ENCODE data around the gene STT3A. TPM values are rescaled to one million over a fixed set of nuclear protein-coding genes. Genes with fewer than 3 reads are reported as not detected.

STT3A gene
- total and polyA plus RNA-seq, 2 of the 13 experiments (the other 11 are each of a cell fraction or from before 2014, with no cell fraction given), result 229 to 319 TPM

DNA sequence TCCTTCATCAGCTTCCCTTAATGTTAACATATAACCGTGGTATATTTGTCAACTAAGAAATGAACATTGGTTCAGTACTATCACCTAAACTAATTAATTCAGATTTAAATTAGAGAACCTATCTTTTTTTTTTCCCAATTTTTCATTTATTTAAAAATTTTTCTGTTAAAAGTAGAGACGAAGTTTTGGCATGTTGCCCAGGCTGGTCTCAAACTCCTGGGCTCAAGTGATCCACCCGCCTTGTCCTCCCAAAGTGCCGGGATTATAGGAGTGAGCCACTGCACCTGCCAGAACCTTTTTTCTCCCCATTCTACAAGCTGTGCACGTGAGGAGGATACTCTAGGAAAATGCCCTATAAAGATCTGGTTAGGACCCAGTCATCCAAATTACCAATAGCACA is 19.7 kb upstream of the STT3A start:
- intact Hi-C loops (cut with micrococcal nuclease; ENCODE audit: unreplicated experiment) (no loop called here), in situ Hi-C loops (cut with HindIII; ENCODE audit: extremely low pct_ligation_motif_present, low pct_unique_long_range_greater_than_20kb) (no loop called here)
- peaks cover 11 to 41% of the 10 kb centered on the region in 2 experiments for H3K36me3 ChIP-seq (replicated peaks in 1 of 2; ENCODE audit: control insufficient read depth in 1 of 2, insufficient read depth in 2 of 2, low read length in 2 of 2)
- no peak overlapping the region for H2AFZ ChIP-seq (ENCODE audit: low read length)
- ChIA-PET CTCF (ENCODE audit: low intra/inter-chr PET ratio, low total read pairs) (no interaction called here), POLR2A (interaction anchor here (1.3 kb wide), 1 partner anchor 20 kb away, joined by 6 read pairs; the partner anchor contains the start of gene STT3A)
- FAIRE-seq (no peak), ATAC-seq (no peak), DNase-seq (ENCODE audit: low spot score) (no peak)
- no peaks in the 10 kb centered on the region; a peak in 1 of 5 replicates for H3K27me3 ChIP-seq (ENCODE audit: control insufficient read depth in 1 of 2, insufficient read depth in 2 of 2, low read length in 2 of 2)
- BruUV-seq (replicated peaks), result no TSS peak
- no peak overlapping the region for H3K4me2 ChIP-seq (ENCODE audit: low read depth, low read length)
- peaks cover 20% of the 10 kb centered on the region for H3K79me2 ChIP-seq (ENCODE audit: insufficient read depth, low read length)
- TF ChIP-seq ZNF709 (CRISPR knock-in tag; IDR thresholded peaks at IDR 0.05) (no peak), STAT5B (CRISPR knock-in tag; IDR thresholded peaks at IDR 0.05) (no peak), GATAD1 (CRISPR knock-in tag; IDR thresholded peaks at IDR 0.05) (no peak), ZNF260 (CRISPR knock-in tag; IDR thresholded peaks at IDR 0.05; ENCODE audit: borderline replicate concordance, low read depth) (no peak), SRSF1 (optimal IDR thresholded peaks at IDR 0.05; ENCODE audit: low read depth, low read length) (no peak), SIN3A (IDR thresholded peaks at IDR 0.05; ENCODE audit: borderline replicate concordance, low read depth, low read length) (no peak), HNRNPH1 (optimal IDR thresholded peaks at IDR 0.05; ENCODE audit: low read depth, low read length) (no peak), ATF1 (CRISPR knock-in tag; IDR thresholded peaks at IDR 0.05) (no peak)
- TF ChIP-seq, protein P1, sequence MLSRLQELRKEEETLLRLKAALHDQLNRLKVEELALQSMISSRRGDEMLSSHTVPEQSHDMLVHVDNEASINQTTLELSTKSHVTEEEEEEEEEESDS (CRISPR knock-in tag; IDR thresholded peaks at IDR 0.05; ENCODE audit: borderline replicate concordance), result no peak
- TF ChIP-seq, protein P2, sequence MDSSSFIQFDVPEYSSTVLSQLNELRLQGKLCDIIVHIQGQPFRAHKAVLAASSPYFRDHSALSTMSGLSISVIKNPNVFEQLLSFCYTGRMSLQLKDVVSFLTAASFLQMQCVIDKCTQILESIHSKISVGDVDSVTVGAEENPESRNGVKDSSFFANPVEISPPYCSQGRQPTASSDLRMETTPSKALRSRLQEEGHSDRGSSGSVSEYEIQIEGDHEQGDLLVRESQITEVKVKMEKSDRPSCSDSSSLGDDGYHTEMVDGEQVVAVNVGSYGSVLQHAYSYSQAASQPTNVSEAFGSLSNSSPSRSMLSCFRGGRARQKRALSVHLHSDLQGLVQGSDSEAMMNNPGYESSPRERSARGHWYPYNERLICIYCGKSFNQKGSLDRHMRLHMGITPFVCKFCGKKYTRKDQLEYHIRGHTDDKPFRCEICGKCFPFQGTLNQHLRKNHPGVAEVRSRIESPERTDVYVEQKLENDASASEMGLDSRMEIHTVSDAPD (CRISPR knock-in tag; IDR thresholded peaks at IDR 0.05), result no peak
- TF ChIP-seq, protein P3, sequence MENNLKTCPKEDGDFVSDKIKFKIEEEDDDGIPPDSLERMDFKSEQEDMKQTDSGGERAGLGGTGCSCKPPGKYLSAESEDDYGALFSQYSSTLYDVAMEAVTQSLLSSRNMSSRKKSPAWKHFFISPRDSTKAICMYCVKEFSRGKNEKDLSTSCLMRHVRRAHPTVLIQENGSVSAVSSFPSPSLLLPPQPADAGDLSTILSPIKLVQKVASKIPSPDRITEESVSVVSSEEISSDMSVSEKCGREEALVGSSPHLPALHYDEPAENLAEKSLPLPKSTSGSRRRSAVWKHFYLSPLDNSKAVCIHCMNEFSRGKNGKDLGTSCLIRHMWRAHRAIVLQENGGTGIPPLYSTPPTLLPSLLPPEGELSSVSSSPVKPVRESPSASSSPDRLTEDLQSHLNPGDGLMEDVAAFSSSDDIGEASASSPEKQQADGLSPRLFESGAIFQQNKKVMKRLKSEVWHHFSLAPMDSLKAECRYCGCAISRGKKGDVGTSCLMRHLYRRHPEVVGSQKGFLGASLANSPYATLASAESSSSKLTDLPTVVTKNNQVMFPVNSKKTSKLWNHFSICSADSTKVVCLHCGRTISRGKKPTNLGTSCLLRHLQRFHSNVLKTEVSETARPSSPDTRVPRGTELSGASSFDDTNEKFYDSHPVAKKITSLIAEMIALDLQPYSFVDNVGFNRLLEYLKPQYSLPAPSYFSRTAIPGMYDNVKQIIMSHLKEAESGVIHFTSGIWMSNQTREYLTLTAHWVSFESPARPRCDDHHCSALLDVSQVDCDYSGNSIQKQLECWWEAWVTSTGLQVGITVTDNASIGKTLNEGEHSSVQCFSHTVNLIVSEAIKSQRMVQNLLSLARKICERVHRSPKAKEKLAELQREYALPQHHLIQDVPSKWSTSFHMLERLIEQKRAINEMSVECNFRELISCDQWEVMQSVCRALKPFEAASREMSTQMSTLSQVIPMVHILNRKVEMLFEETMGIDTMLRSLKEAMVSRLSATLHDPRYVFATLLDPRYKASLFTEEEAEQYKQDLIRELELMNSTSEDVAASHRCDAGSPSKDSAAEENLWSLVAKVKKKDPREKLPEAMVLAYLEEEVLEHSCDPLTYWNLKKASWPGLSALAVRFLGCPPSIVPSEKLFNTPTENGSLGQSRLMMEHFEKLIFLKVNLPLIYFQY (CRISPR knock-in tag; IDR thresholded peaks at IDR 0.05; ENCODE audit: borderline replicate concordance), result no peak
- TF ChIP-seq, protein P4, sequence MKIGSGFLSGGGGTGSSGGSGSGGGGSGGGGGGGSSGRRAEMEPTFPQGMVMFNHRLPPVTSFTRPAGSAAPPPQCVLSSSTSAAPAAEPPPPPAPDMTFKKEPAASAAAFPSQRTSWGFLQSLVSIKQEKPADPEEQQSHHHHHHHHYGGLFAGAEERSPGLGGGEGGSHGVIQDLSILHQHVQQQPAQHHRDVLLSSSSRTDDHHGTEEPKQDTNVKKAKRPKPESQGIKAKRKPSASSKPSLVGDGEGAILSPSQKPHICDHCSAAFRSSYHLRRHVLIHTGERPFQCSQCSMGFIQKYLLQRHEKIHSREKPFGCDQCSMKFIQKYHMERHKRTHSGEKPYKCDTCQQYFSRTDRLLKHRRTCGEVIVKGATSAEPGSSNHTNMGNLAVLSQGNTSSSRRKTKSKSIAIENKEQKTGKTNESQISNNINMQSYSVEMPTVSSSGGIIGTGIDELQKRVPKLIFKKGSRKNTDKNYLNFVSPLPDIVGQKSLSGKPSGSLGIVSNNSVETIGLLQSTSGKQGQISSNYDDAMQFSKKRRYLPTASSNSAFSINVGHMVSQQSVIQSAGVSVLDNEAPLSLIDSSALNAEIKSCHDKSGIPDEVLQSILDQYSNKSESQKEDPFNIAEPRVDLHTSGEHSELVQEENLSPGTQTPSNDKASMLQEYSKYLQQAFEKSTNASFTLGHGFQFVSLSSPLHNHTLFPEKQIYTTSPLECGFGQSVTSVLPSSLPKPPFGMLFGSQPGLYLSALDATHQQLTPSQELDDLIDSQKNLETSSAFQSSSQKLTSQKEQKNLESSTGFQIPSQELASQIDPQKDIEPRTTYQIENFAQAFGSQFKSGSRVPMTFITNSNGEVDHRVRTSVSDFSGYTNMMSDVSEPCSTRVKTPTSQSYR (CRISPR knock-in tag; IDR thresholded peaks at IDR 0.05; ENCODE audit: borderline replicate concordance), result no peak
- H3K27ac ChIP-seq (ENCODE audit: extremely low read length, insufficient read depth, low read length), result no peak overlapping the region
- H3K9ac ChIP-seq (ENCODE audit: insufficient read depth, low read depth, low read length), result no peak overlapping the region
- H3K4me3 ChIP-seq (replicated peaks in 1 of 3; ENCODE audit: insufficient read depth in 1 of 3, low read depth in 2 of 3, low read length in 3 of 3), result no peak overlapping the region
- peaks cover 25% of the 10 kb centered on the region for H3K4me1 ChIP-seq (ENCODE audit: insufficient read depth, low read length)
- WGBS (ENCODE audit: low lambda C conversion rate), result 88% methylated on average over 5 of the region's 5 CpGs
- 0 out of 2 replicates have a peak, but pooled peaks cover 5% of the 10 kb centered on the region for H4K20me1 ChIP-seq (ENCODE audit: insufficient read depth, low read length)
- no peaks in the 10 kb centered on the region for H3K9me3 ChIP-seq (ENCODE audit: low read length)
